ENCODE data around the gene CCL2.

CCL2 gene

GRCh38 chr17:34300652-34301370 is 45.7 kb downstream of the CCL2 start:
- no peak overlapping the region for H3K4me3 ChIP-seq (ENCODE audit: low read depth, low read length)
- peak; percentile 58 for DNase-seq (ENCODE audit: low read depth)
- TF ChIP-seq CTCF (conservative IDR thresholded peaks at IDR 0.05; ENCODE audit: low read depth, low read length), result no peak

- peak; percentile 8 for DNase-seq (ENCODE audit: low read depth)
- no peak overlapping the region for H3K4me3 ChIP-seq (ENCODE audit: low read depth, low read length)
- TF ChIP-seq CTCF (conservative IDR thresholded peaks at IDR 0.05; ENCODE audit: low read depth, low read length), result no peak
These were observed 46.9 kb downstream of the CCL2 start for GRCh38 chr17:34301986-34302385.

- no peak for DNase-seq (ENCODE audit: low read depth)
- no peak for TF ChIP-seq CTCF (conservative IDR thresholded peaks at IDR 0.05; ENCODE audit: low read depth, low read length)
- no peak overlapping the region for H3K4me3 ChIP-seq (ENCODE audit: low read depth, low read length)
These were observed 47.6 kb downstream of the CCL2 start for GRCh38 chr17:34302636-34303035.

GRCh38 chr17:34303606-34304005 is 48.5 kb downstream of the CCL2 start:
- no peak for DNase-seq (ENCODE audit: low read depth)
- no peak overlapping the region for H3K4me3 ChIP-seq (ENCODE audit: low read depth, low read length)
- TF ChIP-seq CTCF (conservative IDR thresholded peaks at IDR 0.05; ENCODE audit: low read depth, low read length), result no peak

- no peak for TF ChIP-seq CTCF (conservative IDR thresholded peaks at IDR 0.05; ENCODE audit: low read depth, low read length)
- no peak overlapping the region for H3K4me3 ChIP-seq (ENCODE audit: low read depth, low read length)
- DNase-seq (ENCODE audit: low read depth), result no peak
These were observed 50.0 kb downstream of the CCL2 start for GRCh38 chr17:34305061-34305460.

GRCh38 chr17:34305606-34306005 is 50.5 kb downstream of the CCL2 start:
- DNase-seq (ENCODE audit: low read depth), result peak; percentile 10
- no peak for TF ChIP-seq CTCF (conservative IDR thresholded peaks at IDR 0.05; ENCODE audit: low read depth, low read length)
- no peak overlapping the region for H3K4me3 ChIP-seq (ENCODE audit: low read depth, low read length)

GRCh38 chr17:34306466-34306865 is 51.4 kb downstream of the CCL2 start:
- no peak overlapping the region for H3K4me3 ChIP-seq (ENCODE audit: low read depth, low read length)

More at GRCh38 chr17:34306466-34306865, 51.4 kb downstream of the CCL2 start:
- peak; percentile 52 for TF ChIP-seq CTCF (conservative IDR thresholded peaks at IDR 0.05; ENCODE audit: low read depth, low read length)
- peak; percentile 70 for DNase-seq (ENCODE audit: low read depth)
